Measurements from ENCODE around the gene POLD1.

DNA sequence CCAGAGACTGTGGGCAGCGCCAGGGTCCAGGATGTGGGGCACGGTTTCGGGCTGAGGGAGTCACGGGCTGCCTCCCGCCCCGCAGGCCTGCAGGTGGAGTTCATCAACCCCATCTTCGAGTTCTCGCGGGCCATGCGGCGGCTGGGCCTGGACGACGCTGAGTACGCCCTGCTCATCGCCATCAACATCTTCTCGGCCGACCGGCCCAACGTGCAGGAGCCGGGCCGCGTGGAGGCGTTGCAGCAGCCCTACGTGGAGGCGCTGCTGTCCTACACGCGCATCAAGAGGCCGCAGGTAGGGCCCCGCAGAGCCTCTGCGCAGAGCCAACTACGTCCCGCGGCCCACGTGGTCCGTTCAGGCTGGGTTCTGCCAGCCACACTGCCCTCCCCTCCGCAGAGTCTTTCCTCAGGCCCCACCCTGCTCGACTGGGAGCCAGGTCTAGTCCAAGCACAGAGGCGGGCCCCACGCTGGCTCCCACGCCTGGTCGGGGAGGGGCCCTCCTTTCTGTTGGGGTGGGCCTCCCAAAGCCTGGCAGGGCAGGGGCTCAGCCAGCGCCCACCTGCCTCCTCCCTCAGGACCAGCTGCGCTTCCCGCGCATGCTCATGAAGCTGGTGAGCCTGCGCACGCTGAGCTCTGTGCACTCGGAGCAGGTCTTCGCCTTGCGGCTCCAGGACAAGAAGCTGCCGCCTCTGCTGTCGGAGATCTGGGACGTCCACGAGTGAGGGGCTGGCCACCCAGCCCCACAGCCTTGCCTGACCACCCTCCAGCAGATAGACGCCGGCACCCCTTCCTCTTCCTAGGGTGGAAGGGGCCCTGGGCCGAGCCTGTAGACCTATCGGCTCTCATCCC is 2.0 kb upstream of the POLD1 start:
- no peak for TF ChIP-seq CTCF (IDR thresholded peaks at IDR 0.05; ENCODE audit: insufficient read depth, low read length)
- TF ChIP-seq GABPA (IDR thresholded peaks at IDR 0.05; ENCODE audit: low read depth), result no peak

All from HL-60 (cell line).